GM23338 (cell line): ENCODE results near the gene SORCS3. TPM values are rescaled to one million over a fixed set of nuclear protein-coding genes. Genes with fewer than 3 reads are reported as not detected.

Source experiments
- ATAC-seq: fragments of 200-7000 bp; cut with Tn5 transposase; 3 replicates; pipeline ENCODE4 v1.9.1; 2020
- DNase-seq: peaks from one replicate; pipeline ENCODE4 v3.0.0-alpha.2; 2015; ENCODE audit warnings: low spot score
- H2AFZ ChIP-seq: fragments of 200-600 bp; sonication (generic); 2 replicates; pipeline ENCODE4 v1.8.0; 2016; ENCODE audit warnings: antibody characterized with exemption, mild to moderate bottlenecking, moderate library complexity
- H3F3A ChIP-seq: fragments of 200-600 bp; sonication (generic); replicated peaks from 2 replicates; pipeline ENCODE4 v1.8.0; 2017; ENCODE audit warnings: antibody characterized with exemption, mixed run types, low read depth
- H3K27ac ChIP-seq: fragments of 200-600 bp; sonication (generic); 2 replicates; pipeline ENCODE4 v1.6.1; 2016; ENCODE audit warnings: low read depth
- H3K27me3 ChIP-seq: fragments of 200-600 bp; sonication (generic); 2 replicates; pipeline ENCODE4 v1.8.0; 2016; ENCODE audit warnings: mild to moderate bottlenecking, mixed run types, moderate library complexity; ENCODE audit not compliant: insufficient read depth
- H3K36me3 ChIP-seq: fragments of 200-600 bp; sonication (generic); 2 replicates; pipeline ENCODE4 v1.8.0; 2016; ENCODE audit warnings: mild to moderate bottlenecking; ENCODE audit not compliant: insufficient read depth
- H3K4me1 ChIP-seq: fragments of 200-600 bp; sonication (generic); 2 replicates; pipeline ENCODE4 v1.8.0; 2016; ENCODE audit warnings: mild to moderate bottlenecking, moderate library complexity; ENCODE audit not compliant: insufficient read depth
- H3K4me2 ChIP-seq: fragments of 200-600 bp; sonication (generic); 2 replicates; pipeline ENCODE4 v1.7.1; 2017; ENCODE audit warnings: mixed run types
- H3K4me3 ChIP-seq: fragments of 200-600 bp; sonication (generic); 2 replicates; pipeline ENCODE4 v1.6.1; 2016; ENCODE audit warnings: mixed run types
- H3K79me2 ChIP-seq: fragments of 200-600 bp; sonication (generic); replicated peaks from 2 replicates; pipeline ENCODE4 v1.8.0; 2017; ENCODE audit warnings: mild to moderate bottlenecking; ENCODE audit not compliant: insufficient read depth
- H3K9me2 ChIP-seq: fragments of 200-600 bp; sonication (generic); 2 replicates; pipeline ENCODE4 v1.8.0; 2017; ENCODE audit not compliant: insufficient read depth
- H4K20me1 ChIP-seq: fragments of 200-600 bp; sonication (generic); replicated peaks from 2 replicates; pipeline ENCODE4 v1.8.0; 2017; ENCODE audit warnings: mild to moderate bottlenecking; ENCODE audit not compliant: insufficient read depth
- H3K27ac Mint-ChIP-seq: 2 replicates; pipeline ENCODE4 v1.8.0; 2020; ENCODE audit warnings: inconsistent platforms, mild to moderate bottlenecking, moderate library complexity, mixed read lengths
- H3K27me3 Mint-ChIP-seq: 3 replicates; pipeline ENCODE4 v1.8.0; 2022; ENCODE audit warnings: low read depth, mild to moderate bottlenecking, moderate library complexity, mixed read lengths, inconsistent platforms; ENCODE audit not compliant: insufficient read depth, poor library complexity
- H3K36me3 Mint-ChIP-seq: 3 replicates; pipeline ENCODE4 v1.8.0; 2021; ENCODE audit warnings: low read depth, mild to moderate bottlenecking, inconsistent platforms, moderate library complexity, mixed read lengths
- H3K4me1 Mint-ChIP-seq: 3 replicates; pipeline ENCODE4 v1.8.0; 2020; ENCODE audit warnings: mild to moderate bottlenecking, inconsistent platforms, mixed read lengths
- H3K4me3 Mint-ChIP-seq: 3 replicates; pipeline ENCODE4 v1.8.0; 2021; ENCODE audit warnings: moderate library complexity, mild to moderate bottlenecking, inconsistent platforms, mixed read lengths
- H3K9me3 Mint-ChIP-seq: 3 replicates; pipeline ENCODE4 v1.8.0; 2020; ENCODE audit warnings: moderate library complexity, mild to moderate bottlenecking, inconsistent platforms, mixed read lengths
- CREB1 ChIP-seq: fragments of 250-450 bp; sonication (Bioruptor Pico); IDR thresholded peaks from 2 replicates; pipeline ENCODE4 v1.5.0; 2020; ENCODE audit warnings: low read depth, mild to moderate bottlenecking, moderate library complexity
- ETS1 ChIP-seq: IDR thresholded peaks from 2 replicates; pipeline ENCODE4 v1.6.1; 2016; ENCODE audit warnings: antibody characterized with exemption
- EZH2 ChIP-seq: fragments of 200-600 bp; sonication (generic); IDR thresholded peaks from one replicate; pipeline ENCODE4 v1.8.0; 2017; ENCODE audit warnings: antibody characterized with exemption, mild to moderate bottlenecking, low read depth; ENCODE audit not compliant: unreplicated experiment
- EZH2phosphoT487 ChIP-seq: fragments of 200-600 bp; sonication (generic); IDR thresholded peaks from one replicate; pipeline ENCODE4 v1.8.1; 2018; ENCODE audit warnings: antibody characterized with exemption; ENCODE audit not compliant: unreplicated experiment
- JUNB ChIP-seq: IDR thresholded peaks from one replicate; pipeline ENCODE4 v1.6.1; 2016; ENCODE audit warnings: antibody characterized with exemption; ENCODE audit not compliant: unreplicated experiment
- NANOG ChIP-seq: IDR thresholded peaks from 2 replicates; pipeline ENCODE4 v1.6.1; 2016; ENCODE audit warnings: antibody characterized with exemption, borderline replicate concordance
- POLR2AphosphoS5 ChIP-seq: IDR thresholded peaks from 2 replicates; pipeline ENCODE4 v1.6.1; 2016; ENCODE audit warnings: antibody characterized with exemption, low read depth
- STAT1 ChIP-seq: IDR thresholded peaks from one replicate; pipeline ENCODE4 v1.6.1; 2016; ENCODE audit warnings: antibody characterized with exemption; ENCODE audit not compliant: unreplicated experiment
- ZNF114 ChIP-seq: fragments of 250-450 bp; sonication (Bioruptor Pico); IDR thresholded peaks from 2 replicates; pipeline ENCODE4 v1.5.0; 2020; ENCODE audit warnings: mild to moderate bottlenecking, moderate library complexity
- ZNF331 ChIP-seq: fragments of 250-450 bp; sonication (Bioruptor Pico); IDR thresholded peaks from 2 replicates; pipeline ENCODE4 v1.5.0; 2020; ENCODE audit warnings: low read depth, mild to moderate bottlenecking, moderate library complexity
- ZNF462 ChIP-seq: fragments of 250-450 bp; sonication (Bioruptor Pico); IDR thresholded peaks from 2 replicates; pipeline ENCODE4 v1.5.0; 2020; ENCODE audit warnings: mild to moderate bottlenecking, moderate library complexity
- polyA plus RNA-seq: library from polyadenylated mRNA; unstranded; fragments of >200 nt; fragmentation: Nextera tagmentation; extraction: Ambion mirVana; gene quantifications from 2 replicates; pipeline ENCODE4 v1.2.1, GENCODE V29; 2016
- total RNA-seq: library from RNA; depleted of rRNA; stranded (reverse); fragments of >200 nt; shearing (Covaris generic); gene quantifications from 2 replicates; pipeline ENCODE4 v1.2.3, GENCODE V29; 2014
- TF ChIP-seq, protein P1 (sequence below): IDR thresholded peaks from one replicate; pipeline ENCODE4 v1.6.1; 2018; ENCODE audit warnings: antibody characterized with exemption; ENCODE audit not compliant: unreplicated experiment
- TF ChIP-seq, protein P2 (sequence below), 2 experiments: fragments of 200-600 bp in 1 of 2; sonication (generic) in 1 of 2; conservative IDR thresholded peaks; 2 replicates each; pipeline versions ENCODE4 v1.5.1 to v1.6.1; 2016 to 2017; ENCODE audit warnings: antibody characterized with exemption in 2 of 2, low read depth in 2 of 2, mild to moderate bottlenecking in 2 of 2, moderate library complexity in 1 of 2

SORCS3 gene
- total and polyA plus RNA-seq, 2 experiments from 2014 or later: 0.37 to 1.4 TPM

DNA sequence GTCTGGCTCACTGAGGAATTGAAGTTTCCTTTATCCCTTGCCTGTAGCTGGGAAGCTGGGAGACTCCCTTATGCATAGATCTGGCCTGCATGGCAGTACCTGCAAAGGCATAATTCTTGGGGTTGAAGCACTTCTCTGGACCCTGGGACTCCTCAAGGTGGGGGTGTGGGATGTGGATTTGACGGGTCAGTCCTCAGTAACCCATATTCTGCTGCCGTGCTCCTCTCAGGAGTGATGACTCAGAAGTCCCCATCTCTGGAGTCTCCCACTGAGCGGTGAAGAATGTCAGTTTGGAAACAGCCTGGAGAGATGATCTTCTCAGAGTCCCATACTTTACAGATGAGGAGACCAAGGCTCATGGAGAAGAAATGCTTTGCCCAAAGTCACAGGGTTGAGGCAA is 49.0 kb downstream of the SORCS3 start (continued):
- TF ChIP-seq, protein P1, sequence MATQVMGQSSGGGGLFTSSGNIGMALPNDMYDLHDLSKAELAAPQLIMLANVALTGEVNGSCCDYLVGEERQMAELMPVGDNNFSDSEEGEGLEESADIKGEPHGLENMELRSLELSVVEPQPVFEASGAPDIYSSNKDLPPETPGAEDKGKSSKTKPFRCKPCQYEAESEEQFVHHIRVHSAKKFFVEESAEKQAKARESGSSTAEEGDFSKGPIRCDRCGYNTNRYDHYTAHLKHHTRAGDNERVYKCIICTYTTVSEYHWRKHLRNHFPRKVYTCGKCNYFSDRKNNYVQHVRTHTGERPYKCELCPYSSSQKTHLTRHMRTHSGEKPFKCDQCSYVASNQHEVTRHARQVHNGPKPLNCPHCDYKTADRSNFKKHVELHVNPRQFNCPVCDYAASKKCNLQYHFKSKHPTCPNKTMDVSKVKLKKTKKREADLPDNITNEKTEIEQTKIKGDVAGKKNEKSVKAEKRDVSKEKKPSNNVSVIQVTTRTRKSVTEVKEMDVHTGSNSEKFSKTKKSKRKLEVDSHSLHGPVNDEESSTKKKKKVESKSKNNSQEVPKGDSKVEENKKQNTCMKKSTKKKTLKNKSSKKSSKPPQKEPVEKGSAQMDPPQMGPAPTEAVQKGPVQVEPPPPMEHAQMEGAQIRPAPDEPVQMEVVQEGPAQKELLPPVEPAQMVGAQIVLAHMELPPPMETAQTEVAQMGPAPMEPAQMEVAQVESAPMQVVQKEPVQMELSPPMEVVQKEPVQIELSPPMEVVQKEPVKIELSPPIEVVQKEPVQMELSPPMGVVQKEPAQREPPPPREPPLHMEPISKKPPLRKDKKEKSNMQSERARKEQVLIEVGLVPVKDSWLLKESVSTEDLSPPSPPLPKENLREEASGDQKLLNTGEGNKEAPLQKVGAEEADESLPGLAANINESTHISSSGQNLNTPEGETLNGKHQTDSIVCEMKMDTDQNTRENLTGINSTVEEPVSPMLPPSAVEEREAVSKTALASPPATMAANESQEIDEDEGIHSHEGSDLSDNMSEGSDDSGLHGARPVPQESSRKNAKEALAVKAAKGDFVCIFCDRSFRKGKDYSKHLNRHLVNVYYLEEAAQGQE: no peak
- no peak for TF ChIP-seq NANOG
- TF ChIP-seq, protein P2, sequence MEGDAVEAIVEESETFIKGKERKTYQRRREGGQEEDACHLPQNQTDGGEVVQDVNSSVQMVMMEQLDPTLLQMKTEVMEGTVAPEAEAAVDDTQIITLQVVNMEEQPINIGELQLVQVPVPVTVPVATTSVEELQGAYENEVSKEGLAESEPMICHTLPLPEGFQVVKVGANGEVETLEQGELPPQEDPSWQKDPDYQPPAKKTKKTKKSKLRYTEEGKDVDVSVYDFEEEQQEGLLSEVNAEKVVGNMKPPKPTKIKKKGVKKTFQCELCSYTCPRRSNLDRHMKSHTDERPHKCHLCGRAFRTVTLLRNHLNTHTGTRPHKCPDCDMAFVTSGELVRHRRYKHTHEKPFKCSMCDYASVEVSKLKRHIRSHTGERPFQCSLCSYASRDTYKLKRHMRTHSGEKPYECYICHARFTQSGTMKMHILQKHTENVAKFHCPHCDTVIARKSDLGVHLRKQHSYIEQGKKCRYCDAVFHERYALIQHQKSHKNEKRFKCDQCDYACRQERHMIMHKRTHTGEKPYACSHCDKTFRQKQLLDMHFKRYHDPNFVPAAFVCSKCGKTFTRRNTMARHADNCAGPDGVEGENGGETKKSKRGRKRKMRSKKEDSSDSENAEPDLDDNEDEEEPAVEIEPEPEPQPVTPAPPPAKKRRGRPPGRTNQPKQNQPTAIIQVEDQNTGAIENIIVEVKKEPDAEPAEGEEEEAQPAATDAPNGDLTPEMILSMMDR (conservative IDR thresholded peaks at IDR 0.05; ENCODE audit: low read depth in 2 of 2): no peak
- TF ChIP-seq CREB1: no peak
- no peak for TF ChIP-seq ZNF114
- TF ChIP-seq JUNB: no peak
- no peak for TF ChIP-seq ETS1
- TF ChIP-seq EZH2phosphoT487: no peak
- TF ChIP-seq ZNF331 (CRISPR knock-in tag): no peak
- TF ChIP-seq EZH2: no peak

DNA sequence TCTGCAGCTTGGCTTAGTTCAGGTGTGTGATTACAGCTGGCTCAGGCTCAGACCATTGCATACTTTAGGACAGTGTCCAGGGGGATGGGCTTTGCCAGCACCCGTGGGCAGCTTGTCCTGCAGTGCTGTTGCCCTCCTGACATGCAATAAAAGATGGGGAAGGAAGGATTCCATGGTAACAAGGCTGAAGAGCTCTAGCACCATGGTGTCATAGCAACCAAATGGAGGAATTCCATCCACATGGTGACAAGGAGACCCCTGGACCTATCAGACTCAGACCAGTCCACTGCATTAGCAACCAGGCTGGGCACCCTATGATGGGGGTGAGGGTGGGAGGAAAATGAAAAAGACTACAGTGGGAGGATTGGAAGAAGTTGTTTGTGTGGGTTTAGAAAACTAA is 49.9 kb downstream of the SORCS3 start:
- no peak overlapping the region for H2AFZ ChIP-seq
- ATAC-seq (no peak), DNase-seq (no peak)
- no peaks in the 10 kb centered on the region for H4K20me1 ChIP-seq
- Mint-ChIP-seq H3K36me3 (no peaks in the 10 kb centered on the region), H3K27ac (no peak overlapping the region), H3K4me3 (no peak overlapping the region), H3K4me1 (peaks cover 3% of the 10 kb centered on the region), H3K9me3 (no peaks in the 10 kb centered on the region), H3K27me3 (peaks cover 7% of the 10 kb centered on the region)
- no peaks in the 10 kb centered on the region for H3K27me3 ChIP-seq
- H3K4me1 ChIP-seq: no peaks in the 10 kb centered on the region
- H3K36me3 ChIP-seq: no peaks in the 10 kb centered on the region
- H3K27ac ChIP-seq: no peak overlapping the region
- H3K4me2 ChIP-seq: no peak overlapping the region
- H3K4me3 ChIP-seq: no peak overlapping the region
- 0 out of 2 replicates have a peak, but pooled peaks cover 11% of the 10 kb centered on the region for H3K9me2 ChIP-seq
- no peaks in the 10 kb centered on the region for H3K79me2 ChIP-seq
- H3F3A ChIP-seq: no peaks in the 10 kb centered on the region
- no peak for TF ChIP-seq POLR2AphosphoS5
- no peak for TF ChIP-seq ETS1
- TF ChIP-seq ZNF462: no peak
- no peak for TF ChIP-seq ZNF331 (CRISPR knock-in tag)
- TF ChIP-seq STAT1: no peak
